Panc1 (cell line): ENCODE data around the gene TFF1.

Experiments
- POLR2AphosphoS5 ChIP-seq: IDR thresholded peaks from 2 replicates; pipeline ENCODE4 v1.6.1; 2012; ENCODE audit warnings: mild to moderate bottlenecking, low read depth, low read length, moderate library complexity
- TCF7L2 ChIP-seq: IDR thresholded peaks from 2 replicates; pipeline ENCODE4 v1.6.1; 2011; ENCODE audit warnings: mild to moderate bottlenecking, low read depth, low read length, inconsistent platforms
- TF ChIP-seq, protein P1 (sequence below): fragments of 450-650 bp; IDR thresholded peaks from 2 replicates; pipeline ENCODE4 v1.5.1; 2017; ENCODE audit warnings: mild to moderate bottlenecking
- TF ChIP-seq, protein P2 (sequence below), 2 experiments: IDR thresholded peaks; 2 replicates each; pipeline ENCODE4 v1.6.1; 2011 to 2012; ENCODE audit warnings: low read depth in 2 of 2, control low read depth in 1 of 2, low read length in 1 of 2, mild to moderate bottlenecking in 1 of 2, moderate library complexity in 1 of 2; ENCODE audit not compliant: insufficient read depth in 1 of 2

DNA sequence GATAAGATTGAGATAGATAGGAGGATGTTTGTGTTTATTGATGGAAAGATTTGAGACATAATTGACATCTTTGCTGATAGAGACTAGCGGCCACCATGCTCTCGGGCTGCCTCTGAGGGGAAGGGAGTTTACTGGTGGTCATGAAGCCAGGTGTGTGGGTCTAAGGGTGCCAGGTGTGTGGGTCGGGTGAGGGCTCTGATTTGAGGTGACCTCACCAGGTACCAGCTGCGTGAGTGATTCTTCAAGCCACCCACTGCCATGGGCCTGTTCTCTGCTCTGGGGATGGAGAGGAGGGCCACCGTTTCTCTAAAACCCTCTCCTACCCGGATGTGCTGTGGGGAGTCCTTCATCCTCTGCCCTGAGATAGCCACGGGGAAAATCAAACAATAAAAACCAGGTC lies 40.5 kb upstream of the TFF1 start:
- TF ChIP-seq, protein P1, sequence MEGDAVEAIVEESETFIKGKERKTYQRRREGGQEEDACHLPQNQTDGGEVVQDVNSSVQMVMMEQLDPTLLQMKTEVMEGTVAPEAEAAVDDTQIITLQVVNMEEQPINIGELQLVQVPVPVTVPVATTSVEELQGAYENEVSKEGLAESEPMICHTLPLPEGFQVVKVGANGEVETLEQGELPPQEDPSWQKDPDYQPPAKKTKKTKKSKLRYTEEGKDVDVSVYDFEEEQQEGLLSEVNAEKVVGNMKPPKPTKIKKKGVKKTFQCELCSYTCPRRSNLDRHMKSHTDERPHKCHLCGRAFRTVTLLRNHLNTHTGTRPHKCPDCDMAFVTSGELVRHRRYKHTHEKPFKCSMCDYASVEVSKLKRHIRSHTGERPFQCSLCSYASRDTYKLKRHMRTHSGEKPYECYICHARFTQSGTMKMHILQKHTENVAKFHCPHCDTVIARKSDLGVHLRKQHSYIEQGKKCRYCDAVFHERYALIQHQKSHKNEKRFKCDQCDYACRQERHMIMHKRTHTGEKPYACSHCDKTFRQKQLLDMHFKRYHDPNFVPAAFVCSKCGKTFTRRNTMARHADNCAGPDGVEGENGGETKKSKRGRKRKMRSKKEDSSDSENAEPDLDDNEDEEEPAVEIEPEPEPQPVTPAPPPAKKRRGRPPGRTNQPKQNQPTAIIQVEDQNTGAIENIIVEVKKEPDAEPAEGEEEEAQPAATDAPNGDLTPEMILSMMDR, result no peak
- TF ChIP-seq, protein P2, sequence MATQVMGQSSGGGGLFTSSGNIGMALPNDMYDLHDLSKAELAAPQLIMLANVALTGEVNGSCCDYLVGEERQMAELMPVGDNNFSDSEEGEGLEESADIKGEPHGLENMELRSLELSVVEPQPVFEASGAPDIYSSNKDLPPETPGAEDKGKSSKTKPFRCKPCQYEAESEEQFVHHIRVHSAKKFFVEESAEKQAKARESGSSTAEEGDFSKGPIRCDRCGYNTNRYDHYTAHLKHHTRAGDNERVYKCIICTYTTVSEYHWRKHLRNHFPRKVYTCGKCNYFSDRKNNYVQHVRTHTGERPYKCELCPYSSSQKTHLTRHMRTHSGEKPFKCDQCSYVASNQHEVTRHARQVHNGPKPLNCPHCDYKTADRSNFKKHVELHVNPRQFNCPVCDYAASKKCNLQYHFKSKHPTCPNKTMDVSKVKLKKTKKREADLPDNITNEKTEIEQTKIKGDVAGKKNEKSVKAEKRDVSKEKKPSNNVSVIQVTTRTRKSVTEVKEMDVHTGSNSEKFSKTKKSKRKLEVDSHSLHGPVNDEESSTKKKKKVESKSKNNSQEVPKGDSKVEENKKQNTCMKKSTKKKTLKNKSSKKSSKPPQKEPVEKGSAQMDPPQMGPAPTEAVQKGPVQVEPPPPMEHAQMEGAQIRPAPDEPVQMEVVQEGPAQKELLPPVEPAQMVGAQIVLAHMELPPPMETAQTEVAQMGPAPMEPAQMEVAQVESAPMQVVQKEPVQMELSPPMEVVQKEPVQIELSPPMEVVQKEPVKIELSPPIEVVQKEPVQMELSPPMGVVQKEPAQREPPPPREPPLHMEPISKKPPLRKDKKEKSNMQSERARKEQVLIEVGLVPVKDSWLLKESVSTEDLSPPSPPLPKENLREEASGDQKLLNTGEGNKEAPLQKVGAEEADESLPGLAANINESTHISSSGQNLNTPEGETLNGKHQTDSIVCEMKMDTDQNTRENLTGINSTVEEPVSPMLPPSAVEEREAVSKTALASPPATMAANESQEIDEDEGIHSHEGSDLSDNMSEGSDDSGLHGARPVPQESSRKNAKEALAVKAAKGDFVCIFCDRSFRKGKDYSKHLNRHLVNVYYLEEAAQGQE (IDR thresholded peaks at IDR 0.05; ENCODE audit: insufficient read depth in 1 of 2, low read depth in 2 of 2, low read length in 1 of 2), result no peak
- TF ChIP-seq POLR2AphosphoS5, result no peak
- no peak for TF ChIP-seq TCF7L2
